Adrenal gland (tissue), 12 donors: ENCODE results near the gene GRIN1. TPM values are rescaled to one million over a fixed set of nuclear protein-coding genes. Genes with fewer than 3 reads are reported as not detected.

Source experiments
- DNase-seq, 7 donors: peaks; one replicate each; pipeline ENCODE4 v3.0.0-alpha.2; 2019 to 2020
- H3K27ac ChIP-seq, 5 donors: fragments of 200-600 bp; sonication (generic) in 4 of 5; 1 replicate in 3 of 5; 2 replicates in 2 of 5; pipeline versions ENCODE4 v1.5.1 to v1.8.0; 2016 to 2020; ENCODE audit warnings: mild to moderate bottlenecking in 1 of 5
- H3K27me3 ChIP-seq: fragments of 200-600 bp; 2 replicates; pipeline ENCODE4 v1.8.0; 2021
- H3K36me3 ChIP-seq, 2 donors: fragments of 200-600 bp; replicated peaks in 1 of 2; 1 replicate in 1 of 2; 2 replicates in 1 of 2; pipeline versions ENCODE4 v1.5.1 to v1.8.0; 2018 to 2022
- H3K4me1 ChIP-seq, 2 donors: fragments of 200-600 bp; replicated peaks in 1 of 2; 1 replicate in 1 of 2; 2 replicates in 1 of 2; pipeline versions ENCODE4 v1.5.1 to v1.8.0; 2018 to 2021
- H3K4me3 ChIP-seq, 4 donors: fragments of 200-600 bp; sonication (generic) in 3 of 4; one replicate each; pipeline ENCODE4 v1.5.1; 2016 to 2018
- H3K9me3 ChIP-seq, 3 donors: fragments of 200-600 bp; sonication (generic) in 1 of 3; replicated peaks in 1 of 3; 1 replicate in 2 of 3; 2 replicates in 1 of 3; pipeline versions ENCODE4 v1.5.1 to v1.8.0; 2016 to 2021
- POLR2A ChIP-seq, 2 donors: fragments of 450-650 bp; IDR thresholded peaks; one replicate each; pipeline ENCODE4 v1.6.1; 2017; ENCODE audit warnings: antibody characterized with exemption in 2 of 2, mild to moderate bottlenecking in 2 of 2, moderate library complexity in 1 of 2
- WGBS, 4 donors: extraction: QIAGEN DNeasy Blood & Tissue Kit in 2 of 4; methylation state at CpG; one replicate each; pipeline versions ENCODE4 v1.1.5 to v1.1.7; 2013 to 2017; 5-methylcytosine and 5-hydroxymethylcytosine counted together
- intact Hi-C, 2 donors: fragments of 100-400 bp; cut with DNase I; formaldehyde crosslinking; loops; one replicate each; pipeline versions ENCODE4 v1.14.1 to v1.15.0; 2022 to 2023
- polyA plus RNA-seq, 3 donors: library from polyadenylated mRNA; stranded (reverse); fragments of 200-250 nt in 2 of 3; fragments of 350-450 nt in 1 of 3; fragmentation: Illumina TruSeq in 1 of 3; extraction: RNeasy Lipid Tissue Mini Kit (QIAGEN cat#74804) in 1 of 3; gene quantifications; one replicate each; pipeline ENCODE4 v1.2.3, GENCODE V29; 2013 to 2014
- total RNA-seq, 9 donors: library from RNA; depleted of rRNA in 4 of 9; stranded (reverse); fragments of >200 nt in 4 of 9; fragments of 120-200 nt in 1 of 9; fragmentation: NEBNext Ultra II Directional in 1 of 9; extraction: Animal tissue kit (Norgen Biotek cat#: 25700) in 1 of 9; gene quantifications; one replicate each; pipeline versions ENCODE4 v1.1.0 to v1.2.4, GENCODE V29; 2013 to 2023
- TF ChIP-seq, protein P1 (sequence below), 6 experiments: fragments of 450-650 bp in 4 of 6; fragments of 200-600 bp in 2 of 6; sonication (generic) in 1 of 6; IDR thresholded peaks; 1 replicate in 5 of 6; 2 replicates in 1 of 6; pipeline versions ENCODE4 v1.5.1 to v1.8.0; 2016 to 2021; ENCODE audit warnings: antibody characterized with exemption in 6 of 6, mild to moderate bottlenecking in 2 of 6, moderate library complexity in 1 of 6
- donor health status: healthy with polysubstance abuse.
- donor health status: Bipolar disorder and iron deficiency.
- donor health status: DM: yes; HTN: yes; CAD: no.
- donor health status: DM: no; HTN: no; CAD: no.
- donor health status: DM: no; HTN: no; CAD: no.
- donor health status: DM: yes; HTN: yes; CAD: no.

GRIN1 gene
- total and polyA plus RNA-seq, 12 donors = 0.04 to 0.28 (median 0.10) TPM; not detected in 5

DNA sequence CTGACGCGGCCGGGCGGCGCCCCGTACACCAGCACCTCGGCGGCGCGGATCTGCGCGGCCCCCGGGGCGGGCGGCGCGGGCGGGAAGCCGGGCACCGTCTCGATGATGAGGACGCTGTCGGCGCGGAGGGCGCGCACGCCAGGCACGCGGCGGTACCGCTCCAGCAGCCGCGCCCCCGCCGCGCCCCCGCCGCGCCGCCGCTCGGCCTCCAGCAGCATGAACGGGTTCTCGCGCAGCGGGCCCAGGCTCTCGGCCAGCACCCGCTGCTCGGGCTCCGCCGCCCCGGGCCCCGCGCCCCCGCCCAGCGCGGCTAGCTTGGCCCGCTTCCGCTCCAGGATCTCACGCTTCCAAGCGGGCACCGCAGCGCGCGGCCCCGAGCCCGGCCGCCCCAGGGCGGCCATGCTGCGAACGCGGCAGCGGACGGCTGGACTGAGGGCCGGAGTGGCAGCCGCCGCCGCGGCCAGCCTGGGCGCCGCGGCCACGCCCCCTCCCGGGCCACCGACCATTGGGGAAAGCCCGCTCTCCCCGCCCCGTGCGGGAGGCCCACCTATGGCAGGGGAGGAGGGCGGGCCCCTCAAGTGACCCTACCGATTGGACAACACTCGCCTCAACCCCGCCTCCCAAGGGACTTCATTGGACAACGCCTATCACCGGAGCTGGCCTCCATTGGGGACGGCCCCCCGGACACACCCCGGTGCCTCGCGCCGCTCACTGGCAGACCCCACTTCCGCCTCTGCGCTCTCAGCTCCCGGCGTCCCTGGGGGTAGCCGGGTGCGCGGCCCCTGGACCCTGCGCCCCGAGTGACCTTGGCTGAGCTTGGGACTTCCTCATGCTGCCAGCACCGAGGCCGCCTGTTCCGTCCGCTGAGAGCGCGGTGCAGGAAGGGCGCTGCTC is 61.6 kb downstream of the GRIN1 start, which contains the start of gene TPRN:
TSS of gene TPRN (minus strand) at position 431 of the 894 bp plus-strand sequence. CDS start at position 401, 30 bp downstream.
- Histone ChIP-seq H3K27me3 (no peaks in the 10 kb centered on the region), H3K9me3 (no peaks in the 10 kb centered on the region), H3K36me3 (no peaks in the 10 kb centered on the region), H3K4me3 (peak within 1 kb of the TSS in 3 of 4 donors; percentile 27 to 91 (median 59)), H3K4me1 (peaks cover 15 to 59% of the 10 kb centered on the region in 2 donors), H3K27ac (peak within 1 kb of the TSS in 4 of 5 donors; percentile 52 to 90 (median 70))
- TF ChIP-seq, protein P1, sequence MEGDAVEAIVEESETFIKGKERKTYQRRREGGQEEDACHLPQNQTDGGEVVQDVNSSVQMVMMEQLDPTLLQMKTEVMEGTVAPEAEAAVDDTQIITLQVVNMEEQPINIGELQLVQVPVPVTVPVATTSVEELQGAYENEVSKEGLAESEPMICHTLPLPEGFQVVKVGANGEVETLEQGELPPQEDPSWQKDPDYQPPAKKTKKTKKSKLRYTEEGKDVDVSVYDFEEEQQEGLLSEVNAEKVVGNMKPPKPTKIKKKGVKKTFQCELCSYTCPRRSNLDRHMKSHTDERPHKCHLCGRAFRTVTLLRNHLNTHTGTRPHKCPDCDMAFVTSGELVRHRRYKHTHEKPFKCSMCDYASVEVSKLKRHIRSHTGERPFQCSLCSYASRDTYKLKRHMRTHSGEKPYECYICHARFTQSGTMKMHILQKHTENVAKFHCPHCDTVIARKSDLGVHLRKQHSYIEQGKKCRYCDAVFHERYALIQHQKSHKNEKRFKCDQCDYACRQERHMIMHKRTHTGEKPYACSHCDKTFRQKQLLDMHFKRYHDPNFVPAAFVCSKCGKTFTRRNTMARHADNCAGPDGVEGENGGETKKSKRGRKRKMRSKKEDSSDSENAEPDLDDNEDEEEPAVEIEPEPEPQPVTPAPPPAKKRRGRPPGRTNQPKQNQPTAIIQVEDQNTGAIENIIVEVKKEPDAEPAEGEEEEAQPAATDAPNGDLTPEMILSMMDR (IDR thresholded peaks at IDR 0.05) = peak in 1 of 6 experiments; percentile 14
- peak; percentile 92 to 93 for TF ChIP-seq POLR2A (IDR thresholded peaks at IDR 0.05)
- intact Hi-C loops = no loop called here
- DNase-seq = peak; percentile 99 to 100 (median 100)
- WGBS, 4 donors = 0 to 13% (median 1%) methylated on average over 3 to 118 of the region's 118 CpGs

DNA sequence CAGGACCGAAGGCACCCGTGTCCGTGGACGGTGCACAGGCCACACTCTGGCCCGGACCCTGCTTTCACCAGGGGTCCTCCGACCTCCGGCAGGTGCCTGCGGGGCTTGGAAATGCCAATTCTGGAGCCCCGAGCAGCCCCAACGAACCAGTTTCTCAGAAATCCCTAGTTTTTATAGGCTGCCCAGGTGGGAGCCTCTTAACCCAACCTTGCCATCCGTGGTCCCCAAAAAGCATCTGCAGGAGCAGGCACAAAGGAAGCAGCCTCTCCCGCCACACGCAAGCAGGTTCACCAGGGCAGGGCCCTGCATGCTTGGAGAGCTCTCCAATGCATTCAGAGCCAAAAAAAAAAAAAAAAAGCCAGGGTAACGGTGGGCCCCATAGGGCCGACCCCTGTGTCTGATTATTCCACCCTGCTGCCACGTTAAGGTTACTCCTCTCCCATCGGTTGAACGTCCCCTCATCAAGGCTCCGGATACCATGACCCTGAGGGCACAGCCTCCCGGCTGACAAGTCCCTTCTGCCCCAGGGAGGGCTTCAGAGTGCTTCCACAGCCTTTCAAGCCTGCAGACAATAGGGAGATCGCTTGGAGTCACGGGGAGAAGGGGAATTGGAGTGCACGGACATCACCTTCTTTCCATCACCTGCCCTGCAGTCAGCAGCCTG is 62.4 kb downstream of the GRIN1 start:
- peak in 1 of 2 donors; percentile 30 for TF ChIP-seq POLR2A (IDR thresholded peaks at IDR 0.05)
- TF ChIP-seq, protein P1 (IDR thresholded peaks at IDR 0.05) = no peak
- Histone ChIP-seq H3K4me3 (peak overlapping the region in 3 of 4 donors; percentile 14 to 61 (median 59)), H3K9me3 (no peaks in the 10 kb centered on the region), H3K27me3 (no peaks in the 10 kb centered on the region), H3K36me3 (no peaks in the 10 kb centered on the region), H3K27ac (peak overlapping the region in 4 of 5 donors; percentile 52 to 86 (median 70)), H3K4me1 (peaks cover 15 to 64% of the 10 kb centered on the region in 2 donors)
- intact Hi-C loops = no loop called here
- WGBS, 4 donors = 15 to 18% (median 17%) methylated on average over 13 to 23 of the region's 23 CpGs
- DNase-seq = no peak

DNA sequence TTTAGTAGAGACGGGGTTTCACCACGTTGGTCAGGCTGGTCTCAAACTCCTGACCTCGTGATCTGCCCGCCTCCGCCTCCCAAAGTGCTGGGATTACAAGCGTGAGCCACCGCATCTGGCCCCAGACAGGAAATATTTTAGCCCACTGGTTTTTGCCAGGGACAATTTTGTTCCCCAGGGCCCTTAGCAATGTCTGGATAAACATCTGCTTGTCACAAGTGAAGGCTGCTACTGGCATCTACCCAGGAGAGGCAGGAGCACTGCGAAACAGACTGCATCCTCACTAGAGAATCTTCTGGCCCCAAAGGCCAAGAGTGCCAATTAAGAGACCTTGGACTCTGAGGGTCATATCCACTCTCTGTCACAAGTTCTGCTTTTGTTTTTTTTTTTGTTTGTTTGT is 64.0 kb downstream of the GRIN1 start:
- intact Hi-C loops = no loop called here
- H3K27ac ChIP-seq = no peak overlapping the region
- peaks cover 15 to 64% of the 10 kb centered on the region in 2 donors for H3K4me1 ChIP-seq
- H3K9me3 ChIP-seq = no peaks in the 10 kb centered on the region
- no peak for DNase-seq
- H3K36me3 ChIP-seq = no peaks in the 10 kb centered on the region
- H3K27me3 ChIP-seq = no peaks in the 10 kb centered on the region
- 69 to 82% (median 78%) methylated on average over 8 of the region's 8 CpGs for WGBS, 4 donors
- no peak overlapping the region for H3K4me3 ChIP-seq
- no peak for TF ChIP-seq POLR2A (IDR thresholded peaks at IDR 0.05)
- TF ChIP-seq, protein P1 (IDR thresholded peaks at IDR 0.05) = no peak

DNA sequence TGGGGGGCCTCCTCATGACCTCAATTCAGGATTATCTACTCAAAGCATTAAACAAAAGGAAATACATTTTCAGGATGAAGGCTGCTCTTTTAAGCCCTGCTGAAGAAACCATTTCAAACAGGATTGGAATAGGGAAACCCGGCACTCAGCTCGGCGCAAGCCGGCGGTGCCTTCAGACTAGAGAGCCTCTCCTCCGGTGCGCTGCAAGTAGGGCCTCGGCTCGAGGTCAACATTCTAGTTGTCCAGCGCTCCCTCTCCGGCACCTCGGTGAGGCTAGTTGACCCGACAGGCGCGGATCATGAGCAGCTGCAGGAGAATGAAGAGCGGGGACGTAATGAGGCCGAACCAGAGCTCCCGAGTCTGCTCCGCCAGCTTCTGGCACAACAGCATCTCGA is 65.8 kb downstream of the GRIN1 start:
- H3K27ac ChIP-seq = peak overlapping the region in 4 of 5 donors; percentile 70 to 97 (median 78)
- H3K27me3 ChIP-seq = no peaks in the 10 kb centered on the region
- no peaks in the 10 kb centered on the region for H3K9me3 ChIP-seq
- no peaks in the 10 kb centered on the region for H3K36me3 ChIP-seq
- intact Hi-C loops = no loop called here
- DNase-seq = no peak
- peaks cover 15 to 47% of the 10 kb centered on the region in 2 donors for H3K4me1 ChIP-seq
- 10 to 28% (median 15%) methylated on average over 11 to 21 of the region's 21 CpGs for WGBS, 4 donors
- H3K4me3 ChIP-seq = peak overlapping the region; percentile 44 to 98 (median 76)
- TF ChIP-seq, protein P1 (IDR thresholded peaks at IDR 0.05) = no peak
- no peak for TF ChIP-seq POLR2A (IDR thresholded peaks at IDR 0.05)
